ENCODE measurements around the gene SLC39A5. TPM values are rescaled to one million over a fixed set of nuclear protein-coding genes. Genes with fewer than 3 reads are reported as not detected.
A peak's percentile ranks its signal among the peaks of the same experiment; 100 is the strongest.

Gene SLC39A5
- total and polyA plus RNA-seq, 2 donors from 2014 or later: 5.1 to 164 TPM

- no peaks in the 10 kb centered on the region for H3K9me3 ChIP-seq (ENCODE audit: control insufficient read depth in 2 of 3, insufficient read depth in 1 of 3, low read length in 3 of 3)
- FAIRE-seq: no peak
- no peaks in the 10 kb centered on the region for H3K27me3 ChIP-seq (ENCODE audit: control insufficient read depth, insufficient read depth, low read length)
- H3K9ac ChIP-seq (ENCODE audit: low read length in 3 of 3): no peak overlapping the region
- H3K4me3 ChIP-seq (ENCODE audit: low read length in 3 of 3): no peak overlapping the region
- intact Hi-C loops (cut with DNase I): no loop called here
- DNase-seq: no peak
- no peak overlapping the region for H3K27ac ChIP-seq (ENCODE audit: low read depth in 2 of 2, low read length in 2 of 2)
- TF ChIP-seq CTCF (IDR thresholded peaks at IDR 0.05; ENCODE audit: borderline replicate concordance, extremely low read depth, insufficient read depth): no peak
- no peaks in the 10 kb centered on the region for H3K4me1 ChIP-seq (ENCODE audit: control insufficient read depth in 2 of 3, insufficient read depth in 2 of 3, low read depth in 1 of 3, low read length in 3 of 3)
- H3K36me3 ChIP-seq (ENCODE audit: control insufficient read depth in 2 of 3, insufficient read depth in 3 of 3, low read length in 3 of 3): peaks cover 11 to 41% (median 32%) of the 10 kb centered on the region in 3 donors
Observed at GRCh38 chr12:56205445-56205844, 24.4 kb upstream of the SLC39A5 start.

GRCh38 chr12:56206452-56207166 lies 23.2 kb upstream of the SLC39A5 start:
- Histone ChIP-seq H3K36me3 (ENCODE audit: control insufficient read depth in 2 of 3, insufficient read depth in 3 of 3, low read length in 3 of 3) (peaks cover 11 to 43% (median 34%) of the 10 kb centered on the region in 3 donors), H3K9me3 (ENCODE audit: control insufficient read depth in 2 of 3, insufficient read depth in 1 of 3, low read length in 3 of 3) (no peaks in the 10 kb centered on the region), H3K27me3 (ENCODE audit: control insufficient read depth, insufficient read depth, low read length) (no peaks in the 10 kb centered on the region), H3K4me3 (ENCODE audit: low read length in 3 of 3) (no peak overlapping the region), H3K4me1 (ENCODE audit: control insufficient read depth in 2 of 3, insufficient read depth in 2 of 3, low read depth in 1 of 3, low read length in 3 of 3) (no peaks in the 10 kb centered on the region), H3K27ac (ENCODE audit: low read depth in 2 of 2, low read length in 2 of 2) (no peak overlapping the region), H3K9ac (ENCODE audit: low read length in 3 of 3) (no peak overlapping the region)
- peak; percentile 38 for TF ChIP-seq CTCF (IDR thresholded peaks at IDR 0.05; ENCODE audit: borderline replicate concordance, extremely low read depth, insufficient read depth)
- DNase-seq (peak in 4 of 5 donors; percentile 56 to 74 (median 64)), FAIRE-seq (no peak)
- intact Hi-C loops (cut with DNase I): no loop called here

- Histone ChIP-seq H3K9me3 (ENCODE audit: control insufficient read depth in 2 of 3, insufficient read depth in 1 of 3, low read length in 3 of 3) (no peaks in the 10 kb centered on the region), H3K27ac (ENCODE audit: low read depth in 2 of 2, low read length in 2 of 2) (no peak overlapping the region), H3K9ac (ENCODE audit: low read length in 3 of 3) (no peak overlapping the region), H3K4me1 (ENCODE audit: control insufficient read depth in 2 of 3, insufficient read depth in 2 of 3, low read depth in 1 of 3, low read length in 3 of 3) (no peaks in the 10 kb centered on the region), H3K4me3 (ENCODE audit: low read length in 3 of 3) (no peak overlapping the region), H3K36me3 (ENCODE audit: control insufficient read depth in 2 of 3, insufficient read depth in 3 of 3, low read length in 3 of 3) (peaks cover 16 to 57% (median 43%) of the 10 kb centered on the region in 3 donors), H3K27me3 (ENCODE audit: control insufficient read depth, insufficient read depth, low read length) (no peaks in the 10 kb centered on the region)
- intact Hi-C loops (cut with DNase I): no loop called here
- no peak for TF ChIP-seq CTCF (IDR thresholded peaks at IDR 0.05; ENCODE audit: borderline replicate concordance, extremely low read depth, insufficient read depth)
- peak in 4 of 5 donors; percentile 49 to 71 (median 57) for DNase-seq
- FAIRE-seq: no peak
Observed at GRCh38 chr12:56208006-56208405, 21.8 kb upstream of the SLC39A5 start.
